Endodermal cell (in vitro differentiated cells): ENCODE results near the gene ZNF217. TPM values are rescaled to one million over a fixed set of nuclear protein-coding genes. Genes with fewer than 3 reads are reported as not detected.
A peak's percentile ranks its signal among the peaks of the same experiment; 100 is the strongest.

Experiments
- DNase-seq: peaks from one replicate; pipeline ENCODE4 v3.0.0-alpha.2; 2017
- H3K27ac ChIP-seq: 2 replicates; pipeline ENCODE4 v1.5.1; 2013; ENCODE audit warnings: mild to moderate bottlenecking, low read depth, low read length, moderate library complexity
- H3K27me3 ChIP-seq: 2 replicates; pipeline ENCODE4 v1.6.1; 2013; ENCODE audit warnings: mild to moderate bottlenecking, low read length, moderate library complexity; ENCODE audit not compliant: insufficient read depth, control insufficient read depth, poor library complexity, severe bottlenecking
- H3K36me3 ChIP-seq: 2 replicates; pipeline ENCODE4 v1.7.0; 2013; ENCODE audit warnings: mild to moderate bottlenecking, low read length, moderate library complexity; ENCODE audit not compliant: control insufficient read depth, insufficient read depth
- H3K4me1 ChIP-seq: one replicate; pipeline ENCODE4 v1.7.0; 2013; ENCODE audit warnings: low read length; ENCODE audit not compliant: control insufficient read depth, insufficient read depth
- H3K4me3 ChIP-seq: 2 replicates; pipeline ENCODE4 v1.5.1; 2013; ENCODE audit warnings: mild to moderate bottlenecking, low read length, moderate library complexity
- H3K9ac ChIP-seq: 2 replicates; pipeline ENCODE4 v1.6.1; 2013; ENCODE audit warnings: mild to moderate bottlenecking, low read length, moderate library complexity; ENCODE audit not compliant: poor library complexity, severe bottlenecking; ENCODE audit errors: extremely low read depth
- H3K9me3 ChIP-seq: 2 replicates; pipeline ENCODE4 v1.6.1; 2013; ENCODE audit warnings: mild to moderate bottlenecking, low read length, moderate library complexity; ENCODE audit not compliant: control insufficient read depth
- H3K27ac Mint-ChIP-seq: 2 replicates; pipeline ENCODE4 v1.8.0; 2020; ENCODE audit warnings: mixed read lengths
- H3K27me3 Mint-ChIP-seq: 2 replicates; pipeline ENCODE4 v1.8.0; 2021; ENCODE audit warnings: mild to moderate bottlenecking, mixed read lengths; ENCODE audit not compliant: insufficient read depth
- H3K36me3 Mint-ChIP-seq: 2 replicates; pipeline ENCODE4 v1.8.0; 2020; ENCODE audit warnings: low read depth, mixed read lengths
- H3K4me1 Mint-ChIP-seq: 2 replicates; pipeline ENCODE4 v1.8.0; 2020; ENCODE audit warnings: mixed read lengths
- H3K4me3 Mint-ChIP-seq: 2 replicates; pipeline ENCODE4 v1.8.0; 2020; ENCODE audit warnings: mild to moderate bottlenecking, moderate library complexity, mixed read lengths
- H3K9me3 Mint-ChIP-seq: 2 replicates; pipeline ENCODE4 v1.8.0; 2020; ENCODE audit warnings: mild to moderate bottlenecking, mixed read lengths
- CTCF ChIP-seq: fragments of 200-600 bp; sonication (generic); conservative IDR thresholded peaks from 2 replicates; pipeline ENCODE4 v1.5.0; 2021; ENCODE audit warnings: antibody characterized with exemption, mild to moderate bottlenecking
- WGBS, 2 experiments: methylation state at CpG; one replicate each; pipeline versions ENCODE4 v1.1.5 to v1.1.7; 2013; ENCODE audit warnings: missing lambda C conversion rate in 2 of 2, mixed read lengths in 1 of 2; ENCODE audit not compliant: insufficient coverage in 1 of 2, insufficient read length in 1 of 2; 5-methylcytosine and 5-hydroxymethylcytosine counted together
- total RNA-seq, 2 donors: library from RNA; stranded (reverse); fragmentation: NEBNext Ultra II Directional in 1 of 2; extraction: Animal tissue kit (Norgen Biotek cat#: 25700) in 1 of 2; gene quantifications; 2 replicates in 1 of 2; 3 replicates in 1 of 2; pipeline ENCODE4 v1.2.1, GENCODE V29; 2021

The ZNF217 gene
- total RNA-seq, 2 donors from 2014 or later, result 100 to 123 TPM

GRCh38 chr20:53574259-53574789 is 19.3 kb downstream of the ZNF217 start:
- H3K9me3 ChIP-seq, result no peaks in the 10 kb centered on the region
- H3K4me3 ChIP-seq, result no peak overlapping the region
- Mint-ChIP-seq H3K27me3 (no peaks in the 10 kb centered on the region), H3K9me3 (no peaks in the 10 kb centered on the region), H3K4me1 (peaks cover 9% of the 10 kb centered on the region), H3K4me3 (no peak overlapping the region), H3K36me3 (peaks cover 91% of the 10 kb centered on the region), H3K27ac (no peak overlapping the region)
- no peak for DNase-seq
- no peak overlapping the region for H3K27ac ChIP-seq
- no peak for TF ChIP-seq CTCF
- no peaks in the 10 kb centered on the region for H3K27me3 ChIP-seq
- no peak overlapping the region for H3K9ac ChIP-seq
- H3K4me1 ChIP-seq, result peaks cover under 1% of the 10 kb centered on the region
- H3K36me3 ChIP-seq, result peaks cover 96% of the 10 kb centered on the region
- 87 to 93% methylated on average over 14 of the region's 14 CpGs for WGBS, 2 experiments

DNA sequence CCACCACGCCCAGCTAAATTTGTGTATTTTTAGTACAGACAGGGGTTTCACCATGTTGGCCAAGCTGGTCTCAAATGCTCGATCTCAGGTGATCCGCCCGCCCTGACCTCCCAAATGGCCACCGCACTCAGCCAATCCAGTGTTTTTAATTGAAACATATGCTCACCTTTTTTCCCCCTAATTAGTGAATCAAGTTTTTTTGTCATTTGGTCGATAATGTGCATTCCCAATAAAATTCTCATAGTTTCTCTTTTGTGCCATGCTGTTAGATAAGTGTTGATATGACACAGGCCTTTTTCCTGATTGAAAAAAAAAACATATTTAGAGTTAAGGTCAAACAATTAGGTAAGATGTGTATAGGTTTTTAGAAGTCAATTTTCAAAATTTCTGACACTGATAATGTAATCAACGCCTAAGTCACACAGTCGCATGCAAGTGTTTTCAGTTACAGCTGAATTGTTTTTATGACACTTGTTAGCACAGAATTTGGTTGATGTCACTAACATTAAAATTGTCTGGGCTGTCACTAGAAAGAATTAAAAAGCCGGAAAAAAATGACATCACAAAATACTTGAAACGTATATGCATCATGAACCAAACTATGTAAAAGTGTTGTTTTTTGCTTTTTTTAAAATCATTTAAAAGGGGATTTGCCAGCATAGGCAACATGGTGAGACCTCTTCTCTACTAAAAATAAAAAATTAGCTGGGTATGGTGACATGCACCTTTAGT is 21.9 kb downstream of the ZNF217 start:
- Histone ChIP-seq H3K9ac (no peak overlapping the region), H3K4me1 (no peaks in the 10 kb centered on the region), H3K27ac (no peak overlapping the region), H3K4me3 (no peak overlapping the region), H3K27me3 (no peaks in the 10 kb centered on the region), H3K36me3 (peaks cover 98% of the 10 kb centered on the region), H3K9me3 (no peaks in the 10 kb centered on the region)
- DNase-seq, result no peak
- Mint-ChIP-seq H3K4me3 (no peak overlapping the region), H3K27me3 (no peaks in the 10 kb centered on the region), H3K4me1 (no peaks in the 10 kb centered on the region), H3K27ac (peak overlapping the region; percentile 19), H3K36me3 (peaks cover 95% of the 10 kb centered on the region), H3K9me3 (no peaks in the 10 kb centered on the region)
- 97% methylated on average over 10 of the region's 10 CpGs for WGBS, 2 experiments
- no peak for TF ChIP-seq CTCF

DNA sequence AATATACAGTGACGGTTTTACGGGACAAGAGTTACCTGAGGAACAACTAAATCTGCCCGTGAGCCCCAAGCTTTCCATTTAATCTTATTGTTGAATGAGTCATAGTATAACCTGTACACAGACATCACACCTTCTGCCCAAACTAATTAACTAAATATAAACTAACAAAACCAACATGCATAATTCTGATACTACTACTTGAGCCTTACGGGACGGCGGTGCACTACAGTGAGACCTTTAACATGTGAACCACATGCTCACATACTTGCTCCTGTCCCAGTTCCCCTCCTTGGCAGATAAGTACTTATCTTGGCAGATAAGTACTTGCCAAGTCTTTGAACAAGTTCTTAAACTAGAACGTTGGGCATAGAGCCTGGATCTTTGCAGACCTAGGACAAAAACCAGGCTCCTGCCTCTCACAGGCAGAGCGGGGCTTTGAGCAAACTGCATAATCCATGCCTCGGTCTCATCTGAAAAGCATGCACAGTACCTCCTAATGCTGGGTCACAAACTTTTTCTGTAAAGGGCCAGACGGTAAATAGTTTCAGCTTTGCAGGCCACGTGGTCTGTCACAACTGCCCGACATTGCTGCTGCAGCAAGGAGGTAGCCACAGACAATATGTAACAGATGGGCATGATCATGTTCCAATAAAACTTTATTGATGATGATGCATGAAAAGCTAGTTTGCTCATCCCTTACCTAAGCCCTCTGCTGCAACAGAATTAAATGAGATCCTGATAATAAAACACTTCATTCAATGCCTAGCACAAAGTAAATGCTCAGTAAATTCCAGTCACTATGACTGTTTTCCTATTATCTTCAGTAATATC is 23.0 kb downstream of the ZNF217 start:
- Mint-ChIP-seq H3K27me3 (no peaks in the 10 kb centered on the region), H3K27ac (peak overlapping the region; percentile 62), H3K4me1 (no peaks in the 10 kb centered on the region), H3K36me3 (peaks cover 95% of the 10 kb centered on the region), H3K4me3 (no peak overlapping the region), H3K9me3 (no peaks in the 10 kb centered on the region)
- no peaks in the 10 kb centered on the region for H3K9me3 ChIP-seq
- no peaks in the 10 kb centered on the region for H3K27me3 ChIP-seq
- H3K9ac ChIP-seq, result no peak overlapping the region
- H3K4me1 ChIP-seq, result no peaks in the 10 kb centered on the region
- DNase-seq, result no peak
- no peak overlapping the region for H3K4me3 ChIP-seq
- H3K36me3 ChIP-seq, result peaks cover 98% of the 10 kb centered on the region
- H3K27ac ChIP-seq, result no peak overlapping the region
- no peak for TF ChIP-seq CTCF
- WGBS, 2 experiments, result 91 to 96% methylated on average over 9 to 12 of the region's 12 CpGs
